GM12873 (cell line): ENCODE data around the gene CTPS2.

Source experiments
- TF ChIP-seq, protein P1 (sequence below): IDR thresholded peaks from 2 replicates; pipeline ENCODE4 v1.5.1; 2012; ENCODE audit warnings: low read depth, mild to moderate bottlenecking, moderate library complexity, low read length, control low read depth; ENCODE audit not compliant: insufficient read depth; ENCODE audit errors: missing control alignments

Gene CTPS2

DNA sequence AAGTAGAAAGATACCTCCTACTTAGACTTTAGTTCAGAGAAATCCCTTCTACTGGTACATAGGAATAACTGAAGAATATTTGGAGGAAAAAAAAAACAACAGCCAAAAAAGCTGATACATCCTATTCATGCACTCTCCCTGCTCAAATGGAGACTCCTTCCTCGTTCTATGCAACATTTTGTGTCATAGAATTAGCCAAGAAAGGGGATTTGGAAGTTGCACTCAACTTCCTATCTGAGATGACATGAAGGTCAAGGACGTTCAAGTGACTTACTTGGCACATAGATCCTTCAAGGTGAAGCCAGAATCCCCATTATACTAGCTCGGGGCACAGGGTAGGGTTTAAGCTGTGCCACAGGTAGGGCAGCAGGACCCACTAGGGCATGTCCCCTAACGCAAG is 118.7 kb downstream of the CTPS2 start:
- TF ChIP-seq, protein P1, sequence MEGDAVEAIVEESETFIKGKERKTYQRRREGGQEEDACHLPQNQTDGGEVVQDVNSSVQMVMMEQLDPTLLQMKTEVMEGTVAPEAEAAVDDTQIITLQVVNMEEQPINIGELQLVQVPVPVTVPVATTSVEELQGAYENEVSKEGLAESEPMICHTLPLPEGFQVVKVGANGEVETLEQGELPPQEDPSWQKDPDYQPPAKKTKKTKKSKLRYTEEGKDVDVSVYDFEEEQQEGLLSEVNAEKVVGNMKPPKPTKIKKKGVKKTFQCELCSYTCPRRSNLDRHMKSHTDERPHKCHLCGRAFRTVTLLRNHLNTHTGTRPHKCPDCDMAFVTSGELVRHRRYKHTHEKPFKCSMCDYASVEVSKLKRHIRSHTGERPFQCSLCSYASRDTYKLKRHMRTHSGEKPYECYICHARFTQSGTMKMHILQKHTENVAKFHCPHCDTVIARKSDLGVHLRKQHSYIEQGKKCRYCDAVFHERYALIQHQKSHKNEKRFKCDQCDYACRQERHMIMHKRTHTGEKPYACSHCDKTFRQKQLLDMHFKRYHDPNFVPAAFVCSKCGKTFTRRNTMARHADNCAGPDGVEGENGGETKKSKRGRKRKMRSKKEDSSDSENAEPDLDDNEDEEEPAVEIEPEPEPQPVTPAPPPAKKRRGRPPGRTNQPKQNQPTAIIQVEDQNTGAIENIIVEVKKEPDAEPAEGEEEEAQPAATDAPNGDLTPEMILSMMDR: no peak

DNA sequence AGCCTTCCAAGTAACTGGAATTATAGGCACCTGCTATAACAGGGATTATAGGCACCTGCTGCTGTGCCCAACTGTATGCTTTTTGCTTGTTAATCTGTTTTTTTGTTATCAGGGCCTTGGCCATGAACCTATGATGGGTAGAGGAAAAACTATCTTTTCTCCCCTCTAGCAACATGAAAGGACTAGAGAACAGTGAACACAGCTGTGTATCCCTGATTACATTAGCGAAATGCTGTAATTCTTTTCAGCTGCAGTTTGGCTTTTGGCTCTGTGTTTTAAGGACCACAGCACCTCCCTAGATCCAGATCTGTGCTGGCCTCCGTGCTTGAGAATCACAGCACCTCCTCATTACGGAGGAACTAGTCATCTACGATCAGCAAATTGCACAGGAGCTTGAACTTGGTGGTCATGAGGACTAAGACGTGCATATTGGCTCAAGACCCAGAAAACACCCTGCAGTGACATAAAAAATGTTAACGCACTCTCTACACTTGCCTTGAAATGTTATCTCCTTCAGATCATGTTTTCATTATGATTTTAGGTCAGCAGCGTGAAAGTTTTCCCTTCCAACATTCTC is 120.2 kb downstream of the CTPS2 start:
- TF ChIP-seq, protein P1: no peak

DNA sequence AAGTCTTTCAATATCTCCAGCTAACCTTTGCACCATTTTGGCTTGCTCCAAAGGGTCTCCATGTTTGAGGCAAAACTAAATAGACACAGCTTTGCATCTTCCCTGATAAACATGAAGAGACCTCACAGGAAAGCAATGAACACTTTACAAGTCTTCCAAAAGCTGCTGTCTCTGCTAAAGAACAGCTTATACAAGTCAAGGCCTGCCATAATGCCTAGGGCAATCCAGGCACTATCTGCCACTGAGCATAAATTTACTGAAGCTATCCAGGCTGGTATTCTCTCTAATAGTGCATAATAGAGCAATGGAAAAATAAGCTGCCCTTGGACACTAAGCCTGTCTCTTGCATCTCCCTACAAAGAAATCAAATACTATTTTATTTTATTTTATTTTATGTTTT is 122.6 kb downstream of the CTPS2 start:
- TF ChIP-seq, protein P1: no peak

DNA sequence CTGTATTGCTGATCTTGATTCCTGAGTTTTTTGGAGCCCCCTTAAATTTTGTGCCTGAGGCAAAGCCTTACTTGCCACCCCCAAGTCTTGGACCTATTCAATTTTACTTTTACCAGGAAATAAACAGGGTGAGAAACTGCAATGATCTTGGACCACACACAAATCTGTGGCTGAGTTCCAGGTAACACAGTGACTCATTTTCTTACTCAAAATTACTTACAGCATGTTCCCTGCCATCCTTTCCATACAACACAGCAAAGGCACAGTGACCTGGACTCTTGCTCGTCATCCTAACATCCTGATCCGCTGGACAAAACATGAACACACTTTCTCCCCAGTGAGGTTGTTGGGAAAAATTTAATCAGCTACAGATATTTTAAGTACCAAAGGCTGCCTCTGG is 123.3 kb downstream of the CTPS2 start:
- TF ChIP-seq, protein P1: no peak

DNA sequence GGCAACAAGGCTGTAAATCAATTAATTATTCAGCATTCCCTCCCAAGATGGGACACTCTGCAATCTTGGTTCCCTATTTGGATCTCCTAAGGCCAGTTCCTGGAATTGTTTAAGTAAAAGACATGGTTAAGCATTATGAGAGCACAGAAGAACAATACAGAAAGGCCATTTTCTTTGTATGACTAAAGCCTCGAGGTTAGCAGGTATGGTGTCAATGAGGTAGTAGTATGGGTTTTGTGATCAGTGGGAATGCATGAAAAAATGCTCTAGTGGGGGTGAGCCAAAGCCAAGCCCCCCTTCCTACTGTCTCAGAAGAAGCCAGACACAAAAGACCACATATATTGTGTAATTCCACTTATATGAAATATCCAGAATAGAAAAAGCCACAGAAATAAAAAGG is 124.2 kb downstream of the CTPS2 start:
- TF ChIP-seq, protein P1: no peak

DNA sequence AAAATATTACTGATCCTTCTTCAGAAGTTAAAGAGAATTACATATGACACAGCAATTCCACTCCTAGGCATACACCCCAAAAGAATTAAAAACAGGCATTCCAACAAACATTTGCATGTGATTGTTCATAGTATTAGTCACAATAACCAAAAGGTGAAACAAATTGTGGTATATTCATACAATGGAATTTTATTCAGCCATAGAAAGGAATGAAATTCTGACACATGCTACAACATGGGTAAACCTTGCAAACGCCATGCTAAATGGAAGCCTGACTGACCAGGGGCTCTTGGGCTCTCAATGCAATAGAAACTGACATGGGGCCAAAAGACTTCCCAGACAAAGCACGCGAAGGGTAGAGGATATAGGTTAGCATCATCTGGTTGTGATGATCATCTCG is 124.6 kb downstream of the CTPS2 start:
- TF ChIP-seq, protein P1: no peak

DNA sequence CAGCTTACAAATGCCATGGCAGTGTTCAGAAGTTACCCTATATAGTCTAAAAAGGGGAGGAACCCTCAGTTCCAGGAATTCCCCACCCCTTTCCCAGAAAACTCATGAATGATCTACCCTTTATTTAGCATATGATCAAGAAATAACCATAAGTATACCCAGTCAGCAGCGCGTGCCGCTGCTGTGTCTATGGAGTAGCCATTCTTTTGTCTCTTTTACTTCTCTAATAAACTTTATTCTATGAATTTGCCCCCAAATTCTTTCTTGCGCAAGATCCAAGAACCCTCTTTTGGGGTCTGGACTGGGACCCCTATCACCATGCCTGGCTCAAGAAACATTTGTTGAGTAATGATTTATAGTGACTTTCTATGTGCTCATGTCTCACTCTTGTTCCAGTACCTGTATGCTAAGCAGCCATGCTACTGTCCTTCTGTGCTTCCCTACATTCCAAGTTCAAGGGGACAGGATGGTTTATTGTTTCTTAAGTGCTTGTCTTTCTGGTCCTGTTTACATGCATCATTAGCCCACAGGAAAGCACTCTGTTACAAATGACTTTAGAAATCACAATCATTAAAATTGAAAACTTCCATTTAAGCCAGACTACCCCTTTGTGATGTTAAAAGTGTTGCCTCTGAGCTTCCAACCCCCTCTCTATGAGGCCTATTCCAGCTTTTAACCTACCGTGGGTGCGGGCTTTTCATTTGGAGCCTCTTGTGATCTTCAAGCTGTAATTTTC is 125.9 kb downstream of the CTPS2 start:
- TF ChIP-seq, protein P1: no peak
